GM23338 (cell line): ENCODE data around the gene FAM13C. TPM values are rescaled to one million over a fixed set of nuclear protein-coding genes. Genes with fewer than 3 reads are reported as not detected.
A peak's percentile ranks its signal among the peaks of the same experiment; 100 is the strongest.

Experiments
- ATAC-seq: fragments of 200-7000 bp; cut with Tn5 transposase; 3 replicates; pipeline ENCODE4 v1.9.1; 2020
- DNase-seq: peaks from one replicate; pipeline ENCODE4 v3.0.0-alpha.2; 2015; ENCODE audit warnings: low spot score
- H2AFZ ChIP-seq: fragments of 200-600 bp; sonication (generic); 2 replicates; pipeline ENCODE4 v1.8.0; 2016; ENCODE audit warnings: antibody characterized with exemption, mild to moderate bottlenecking, moderate library complexity
- H3F3A ChIP-seq: fragments of 200-600 bp; sonication (generic); replicated peaks from 2 replicates; pipeline ENCODE4 v1.8.0; 2017; ENCODE audit warnings: antibody characterized with exemption, mixed run types, low read depth
- H3K27ac ChIP-seq: fragments of 200-600 bp; sonication (generic); 2 replicates; pipeline ENCODE4 v1.6.1; 2016; ENCODE audit warnings: low read depth
- H3K27me3 ChIP-seq: fragments of 200-600 bp; sonication (generic); 2 replicates; pipeline ENCODE4 v1.8.0; 2016; ENCODE audit warnings: mild to moderate bottlenecking, mixed run types, moderate library complexity; ENCODE audit not compliant: insufficient read depth
- H3K36me3 ChIP-seq: fragments of 200-600 bp; sonication (generic); 2 replicates; pipeline ENCODE4 v1.8.0; 2016; ENCODE audit warnings: mild to moderate bottlenecking; ENCODE audit not compliant: insufficient read depth
- H3K4me1 ChIP-seq: fragments of 200-600 bp; sonication (generic); 2 replicates; pipeline ENCODE4 v1.8.0; 2016; ENCODE audit warnings: mild to moderate bottlenecking, moderate library complexity; ENCODE audit not compliant: insufficient read depth
- H3K4me2 ChIP-seq: fragments of 200-600 bp; sonication (generic); 2 replicates; pipeline ENCODE4 v1.7.1; 2017; ENCODE audit warnings: mixed run types
- H3K4me3 ChIP-seq: fragments of 200-600 bp; sonication (generic); 2 replicates; pipeline ENCODE4 v1.6.1; 2016; ENCODE audit warnings: mixed run types
- H3K79me2 ChIP-seq: fragments of 200-600 bp; sonication (generic); replicated peaks from 2 replicates; pipeline ENCODE4 v1.8.0; 2017; ENCODE audit warnings: mild to moderate bottlenecking; ENCODE audit not compliant: insufficient read depth
- H3K9me2 ChIP-seq: fragments of 200-600 bp; sonication (generic); 2 replicates; pipeline ENCODE4 v1.8.0; 2017; ENCODE audit not compliant: insufficient read depth
- H4K20me1 ChIP-seq: fragments of 200-600 bp; sonication (generic); replicated peaks from 2 replicates; pipeline ENCODE4 v1.8.0; 2017; ENCODE audit warnings: mild to moderate bottlenecking; ENCODE audit not compliant: insufficient read depth
- H3K27ac Mint-ChIP-seq: 2 replicates; pipeline ENCODE4 v1.8.0; 2020; ENCODE audit warnings: inconsistent platforms, mild to moderate bottlenecking, moderate library complexity, mixed read lengths
- H3K27me3 Mint-ChIP-seq: 3 replicates; pipeline ENCODE4 v1.8.0; 2022; ENCODE audit warnings: low read depth, mild to moderate bottlenecking, moderate library complexity, mixed read lengths, inconsistent platforms; ENCODE audit not compliant: insufficient read depth, poor library complexity
- H3K36me3 Mint-ChIP-seq: 3 replicates; pipeline ENCODE4 v1.8.0; 2021; ENCODE audit warnings: low read depth, mild to moderate bottlenecking, inconsistent platforms, moderate library complexity, mixed read lengths
- H3K4me1 Mint-ChIP-seq: 3 replicates; pipeline ENCODE4 v1.8.0; 2020; ENCODE audit warnings: mild to moderate bottlenecking, inconsistent platforms, mixed read lengths
- H3K4me3 Mint-ChIP-seq: 3 replicates; pipeline ENCODE4 v1.8.0; 2021; ENCODE audit warnings: moderate library complexity, mild to moderate bottlenecking, inconsistent platforms, mixed read lengths
- H3K9me3 Mint-ChIP-seq: 3 replicates; pipeline ENCODE4 v1.8.0; 2020; ENCODE audit warnings: moderate library complexity, mild to moderate bottlenecking, inconsistent platforms, mixed read lengths
- CREB1 ChIP-seq: fragments of 250-450 bp; sonication (Bioruptor Pico); IDR thresholded peaks from 2 replicates; pipeline ENCODE4 v1.5.0; 2020; ENCODE audit warnings: low read depth, mild to moderate bottlenecking, moderate library complexity
- EZH2 ChIP-seq: fragments of 200-600 bp; sonication (generic); IDR thresholded peaks from one replicate; pipeline ENCODE4 v1.8.0; 2017; ENCODE audit warnings: antibody characterized with exemption, mild to moderate bottlenecking, low read depth; ENCODE audit not compliant: unreplicated experiment
- EZH2phosphoT487 ChIP-seq: fragments of 200-600 bp; sonication (generic); IDR thresholded peaks from one replicate; pipeline ENCODE4 v1.8.1; 2018; ENCODE audit warnings: antibody characterized with exemption; ENCODE audit not compliant: unreplicated experiment
- JUNB ChIP-seq: IDR thresholded peaks from one replicate; pipeline ENCODE4 v1.6.1; 2016; ENCODE audit warnings: antibody characterized with exemption; ENCODE audit not compliant: unreplicated experiment
- NANOG ChIP-seq: IDR thresholded peaks from 2 replicates; pipeline ENCODE4 v1.6.1; 2016; ENCODE audit warnings: antibody characterized with exemption, borderline replicate concordance
- POLR2AphosphoS5 ChIP-seq: IDR thresholded peaks from 2 replicates; pipeline ENCODE4 v1.6.1; 2016; ENCODE audit warnings: antibody characterized with exemption, low read depth
- REST ChIP-seq: IDR thresholded peaks from one replicate; pipeline ENCODE4 v1.6.1; 2018; ENCODE audit warnings: antibody characterized with exemption; ENCODE audit not compliant: unreplicated experiment
- STAT1 ChIP-seq: IDR thresholded peaks from one replicate; pipeline ENCODE4 v1.6.1; 2016; ENCODE audit warnings: antibody characterized with exemption; ENCODE audit not compliant: unreplicated experiment
- ZNF462 ChIP-seq: fragments of 250-450 bp; sonication (Bioruptor Pico); IDR thresholded peaks from 2 replicates; pipeline ENCODE4 v1.5.0; 2020; ENCODE audit warnings: mild to moderate bottlenecking, moderate library complexity
- polyA plus RNA-seq: library from polyadenylated mRNA; unstranded; fragments of >200 nt; fragmentation: Nextera tagmentation; extraction: Ambion mirVana; gene quantifications from 2 replicates; pipeline ENCODE4 v1.2.1, GENCODE V29; 2016
- total RNA-seq: library from RNA; depleted of rRNA; stranded (reverse); fragments of >200 nt; shearing (Covaris generic); gene quantifications from 2 replicates; pipeline ENCODE4 v1.2.3, GENCODE V29; 2014

Gene FAM13C
- total and polyA plus RNA-seq, 2 experiments from 2014 or later, result 0.94 to 2.1 TPM

GRCh38 chr10:59393349-59393748 is 31.0 kb upstream of the FAM13C start:
- Histone ChIP-seq H3K27me3 (no peaks in the 10 kb centered on the region), H3K36me3 (no peaks in the 10 kb centered on the region), H3F3A (no peaks in the 10 kb centered on the region), H3K4me2 (no peak overlapping the region), H3K4me3 (no peak overlapping the region), H3K79me2 (no peaks in the 10 kb centered on the region), H3K4me1 (peaks cover 26% of the 10 kb centered on the region), H2AFZ (peak overlapping the region; percentile 4; the same call in 1 of the 2 replicates), H3K27ac (no peak overlapping the region), H3K9me2 (no peaks in the 10 kb centered on the region), H4K20me1 (no peaks in the 10 kb centered on the region)
- Mint-ChIP-seq H3K4me1 (peaks cover 19% of the 10 kb centered on the region), H3K27me3 (no peaks in the 10 kb centered on the region), H3K4me3 (no peak overlapping the region), H3K9me3 (no peaks in the 10 kb centered on the region), H3K27ac (peak overlapping the region; percentile 45), H3K36me3 (no peaks in the 10 kb centered on the region)
- TF ChIP-seq EZH2 (no peak), EZH2phosphoT487 (no peak), NANOG (no peak)
- no peak for DNase-seq
- peak; percentile 34; the same call in 2 of the 3 replicates for ATAC-seq

- Mint-ChIP-seq H3K27me3 (no peaks in the 10 kb centered on the region), H3K36me3 (no peaks in the 10 kb centered on the region), H3K27ac (no peak overlapping the region; the same call in 1 of the 2 replicates), H3K4me1 (peaks cover 19% of the 10 kb centered on the region), H3K9me3 (no peaks in the 10 kb centered on the region), H3K4me3 (no peak overlapping the region)
- no peaks in the 10 kb centered on the region for H4K20me1 ChIP-seq
- DNase-seq (no peak), ATAC-seq (no peak)
- no peaks in the 10 kb centered on the region for H3F3A ChIP-seq
- no peaks in the 10 kb centered on the region for H3K9me2 ChIP-seq
- H3K4me1 ChIP-seq, result peaks cover 26% of the 10 kb centered on the region
- TF ChIP-seq POLR2AphosphoS5 (no peak), EZH2phosphoT487 (no peak), ZNF462 (CRISPR knock-in tag) (no peak), JUNB (no peak), STAT1 (no peak), REST (no peak), NANOG (no peak), CREB1 (CRISPR knock-in tag) (no peak), EZH2 (no peak)
- H3K27me3 ChIP-seq, result no peaks in the 10 kb centered on the region
- no peak overlapping the region for H2AFZ ChIP-seq
- no peak overlapping the region for H3K4me2 ChIP-seq
- no peaks in the 10 kb centered on the region for H3K79me2 ChIP-seq
- H3K4me3 ChIP-seq, result no peak overlapping the region
- no peaks in the 10 kb centered on the region for H3K36me3 ChIP-seq
- H3K27ac ChIP-seq, result no peak overlapping the region
These were observed 28.7 kb upstream of the FAM13C start for GRCh38 chr10:59391060-59391459.
